ENCODE results near the gene SYNPO. TPM values are rescaled to one million over a fixed set of nuclear protein-coding genes. Genes with fewer than 3 reads are reported as not detected.

SYNPO gene
- total RNA-seq, 2 donors from 2014 or later, result 4.2 to 4.5 TPM

DNA sequence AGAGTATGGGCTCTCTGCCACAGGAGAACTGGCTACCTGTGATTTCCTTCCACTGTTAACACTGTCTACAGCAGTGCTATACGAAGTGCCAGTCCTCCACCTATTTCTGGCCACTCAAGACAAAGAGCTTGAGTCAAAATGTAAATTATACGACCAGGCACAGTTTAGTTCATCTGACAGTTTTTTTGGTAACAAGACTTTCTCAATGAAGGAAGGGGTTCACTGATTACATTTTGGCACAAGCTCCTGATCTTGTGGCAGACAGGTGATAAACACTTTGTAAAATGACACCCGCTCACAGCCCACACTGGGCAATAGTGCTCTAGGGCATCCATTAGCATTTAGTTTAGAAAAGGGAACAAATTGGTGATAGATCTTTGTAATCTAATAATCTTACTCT lies 51.8 kb downstream of the SYNPO start:
- Histone ChIP-seq H3K9me3 (ENCODE audit: control insufficient read depth, low read length) (no peaks in the 10 kb centered on the region), H3K9ac (ENCODE audit: extremely low read depth, low read length, poor library complexity, severe bottlenecking) (no peak overlapping the region), H3K4me3 (ENCODE audit: low read length) (no peak overlapping the region), H3K36me3 (ENCODE audit: control insufficient read depth, insufficient read depth, low read length) (peaks cover 66% of the 10 kb centered on the region), H3K27ac (ENCODE audit: low read depth, low read length) (no peak overlapping the region), H3K27me3 (ENCODE audit: control insufficient read depth, insufficient read depth, low read length, poor library complexity, severe bottlenecking) (no peaks in the 10 kb centered on the region), H3K4me1 (ENCODE audit: control insufficient read depth, insufficient read depth, low read length) (no peaks in the 10 kb centered on the region)
- H3K4me1 Mint-ChIP-seq, result peaks cover 6% of the 10 kb centered on the region
- H3K27ac Mint-ChIP-seq, result no peak overlapping the region
- peaks cover 73% of the 10 kb centered on the region for H3K36me3 Mint-ChIP-seq (ENCODE audit: low read depth)
- 94 to 96% methylated on average over 3 of the region's 3 CpGs for whole genome bisulfite sequencing, 2 experiments (ENCODE audit: insufficient coverage in 1 of 2, insufficient read length in 1 of 2)
- no peaks in the 10 kb centered on the region for H3K27me3 Mint-ChIP-seq (ENCODE audit: insufficient read depth)
- TF ChIP-seq, protein P1, sequence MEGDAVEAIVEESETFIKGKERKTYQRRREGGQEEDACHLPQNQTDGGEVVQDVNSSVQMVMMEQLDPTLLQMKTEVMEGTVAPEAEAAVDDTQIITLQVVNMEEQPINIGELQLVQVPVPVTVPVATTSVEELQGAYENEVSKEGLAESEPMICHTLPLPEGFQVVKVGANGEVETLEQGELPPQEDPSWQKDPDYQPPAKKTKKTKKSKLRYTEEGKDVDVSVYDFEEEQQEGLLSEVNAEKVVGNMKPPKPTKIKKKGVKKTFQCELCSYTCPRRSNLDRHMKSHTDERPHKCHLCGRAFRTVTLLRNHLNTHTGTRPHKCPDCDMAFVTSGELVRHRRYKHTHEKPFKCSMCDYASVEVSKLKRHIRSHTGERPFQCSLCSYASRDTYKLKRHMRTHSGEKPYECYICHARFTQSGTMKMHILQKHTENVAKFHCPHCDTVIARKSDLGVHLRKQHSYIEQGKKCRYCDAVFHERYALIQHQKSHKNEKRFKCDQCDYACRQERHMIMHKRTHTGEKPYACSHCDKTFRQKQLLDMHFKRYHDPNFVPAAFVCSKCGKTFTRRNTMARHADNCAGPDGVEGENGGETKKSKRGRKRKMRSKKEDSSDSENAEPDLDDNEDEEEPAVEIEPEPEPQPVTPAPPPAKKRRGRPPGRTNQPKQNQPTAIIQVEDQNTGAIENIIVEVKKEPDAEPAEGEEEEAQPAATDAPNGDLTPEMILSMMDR (conservative IDR thresholded peaks at IDR 0.05), result no peak
- H3K4me3 Mint-ChIP-seq, result no peak overlapping the region
- no peaks in the 10 kb centered on the region for H3K9me3 Mint-ChIP-seq
- DNase-seq, result no peak

DNA sequence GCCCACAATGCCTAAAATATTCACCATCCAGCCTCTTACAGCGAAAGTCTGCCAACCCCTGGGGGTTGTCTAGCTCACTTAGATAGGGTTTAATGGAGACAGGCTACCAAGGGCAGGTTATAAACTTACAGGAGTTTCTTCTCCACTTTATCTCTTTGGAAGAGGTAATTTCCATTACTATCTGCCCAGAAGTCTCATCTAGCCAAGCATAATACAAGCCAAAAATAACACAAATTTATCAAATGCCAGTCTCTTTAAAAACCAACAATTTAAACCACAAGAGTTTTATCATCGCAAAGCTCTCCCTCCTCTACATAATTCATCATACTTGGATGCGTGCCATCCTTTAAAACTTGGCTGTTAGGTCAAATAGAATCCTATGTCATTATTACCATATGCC lies 54.2 kb downstream of the SYNPO start:
- Histone ChIP-seq H3K4me3 (ENCODE audit: low read length) (no peak overlapping the region), H3K9ac (ENCODE audit: extremely low read depth, low read length, poor library complexity, severe bottlenecking) (no peak overlapping the region), H3K27ac (ENCODE audit: low read depth, low read length) (no peak overlapping the region), H3K36me3 (ENCODE audit: control insufficient read depth, insufficient read depth, low read length) (peaks cover 87% of the 10 kb centered on the region), H3K27me3 (ENCODE audit: control insufficient read depth, insufficient read depth, low read length, poor library complexity, severe bottlenecking) (no peaks in the 10 kb centered on the region), H3K4me1 (ENCODE audit: control insufficient read depth, insufficient read depth, low read length) (peaks cover under 1% of the 10 kb centered on the region), H3K9me3 (ENCODE audit: control insufficient read depth, low read length) (no peaks in the 10 kb centered on the region)
- H3K4me3 Mint-ChIP-seq, result no peak overlapping the region
- H3K36me3 Mint-ChIP-seq (ENCODE audit: low read depth), result peaks cover 85% of the 10 kb centered on the region
- no peak for DNase-seq
- no peak overlapping the region for H3K27ac Mint-ChIP-seq
- H3K27me3 Mint-ChIP-seq (ENCODE audit: insufficient read depth), result no peaks in the 10 kb centered on the region
- peaks cover 6% of the 10 kb centered on the region for H3K4me1 Mint-ChIP-seq
- TF ChIP-seq, protein P1 (conservative IDR thresholded peaks at IDR 0.05), result no peak
- 86 to 98% methylated on average over 2 to 3 of the region's 3 CpGs for WGBS, 2 experiments (ENCODE audit: insufficient coverage in 1 of 2, insufficient read length in 1 of 2)
- H3K9me3 Mint-ChIP-seq, result no peaks in the 10 kb centered on the region

DNA sequence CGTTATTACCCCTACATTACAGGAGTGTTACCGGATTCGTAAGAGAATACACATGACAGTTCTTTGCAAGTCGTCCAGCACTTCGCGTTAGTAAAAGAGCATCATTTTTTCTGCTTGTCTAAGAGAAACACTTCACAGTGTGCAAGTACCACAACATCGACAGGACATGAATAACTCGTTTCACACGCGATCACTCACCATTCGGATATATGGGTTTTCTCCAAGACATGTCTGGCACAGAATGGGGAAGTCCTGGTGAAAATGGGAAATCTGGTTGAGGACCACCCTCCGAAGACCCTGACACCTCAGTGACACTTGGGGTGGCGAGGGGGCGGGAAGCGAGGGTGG lies 59.8 kb downstream of the SYNPO start:
- Mint-ChIP-seq H3K4me1 (no peaks in the 10 kb centered on the region), H3K9me3 (no peaks in the 10 kb centered on the region), H3K4me3 (no peak overlapping the region), H3K27me3 (ENCODE audit: insufficient read depth) (peaks cover 10% of the 10 kb centered on the region), H3K36me3 (ENCODE audit: low read depth) (peaks cover 35% of the 10 kb centered on the region), H3K27ac (no peak overlapping the region)
- H3K27ac ChIP-seq (ENCODE audit: low read depth, low read length), result no peak overlapping the region
- peaks cover 17% of the 10 kb centered on the region for H3K27me3 ChIP-seq (ENCODE audit: control insufficient read depth, insufficient read depth, low read length, poor library complexity, severe bottlenecking)
- peak overlapping the region; percentile 94 for H3K9ac ChIP-seq (ENCODE audit: extremely low read depth, low read length, poor library complexity, severe bottlenecking)
- no peaks in the 10 kb centered on the region for H3K9me3 ChIP-seq (ENCODE audit: control insufficient read depth, low read length)
- H3K4me3 ChIP-seq (ENCODE audit: low read length), result peak overlapping the region; percentile 88
- TF ChIP-seq, protein P1 (conservative IDR thresholded peaks at IDR 0.05), result no peak
- WGBS, 2 experiments (ENCODE audit: insufficient coverage in 1 of 2, insufficient read length in 1 of 2), result 12 to 19% methylated on average over 11 to 15 of the region's 15 CpGs
- DNase-seq, result no peak
- peaks cover 3% of the 10 kb centered on the region for H3K4me1 ChIP-seq (ENCODE audit: control insufficient read depth, insufficient read depth, low read length)
- peaks cover 42% of the 10 kb centered on the region for H3K36me3 ChIP-seq (ENCODE audit: control insufficient read depth, insufficient read depth, low read length)
